H9 (cell line): Measurements from ENCODE around the gene SLC13A4. TPM values are rescaled to one million over a fixed set of nuclear protein-coding genes. Genes with fewer than 3 reads are reported as not detected.

Experiments
- DNase-seq: peaks from one replicate; pipeline ENCODE4 v3.0.0-alpha.2; 2017
- H2AFZ ChIP-seq: one replicate; pipeline ENCODE4 v1.6.1; 2013; ENCODE audit warnings: mild to moderate bottlenecking, low read length, control low read depth, moderate library complexity
- H2AK5ac ChIP-seq: 2 replicates; pipeline ENCODE4 v1.6.1; 2013; ENCODE audit warnings: low read length, control low read depth, mixed read lengths; ENCODE audit not compliant: insufficient read length
- H2BK120ac ChIP-seq: one replicate; pipeline ENCODE4 v1.6.1; 2013; ENCODE audit warnings: low read depth, mild to moderate bottlenecking, low read length, control low read depth, inconsistent platforms; ENCODE audit not compliant: poor library complexity, severe bottlenecking
- H2BK12ac ChIP-seq: 2 replicates; pipeline ENCODE4 v1.6.1; 2013; ENCODE audit warnings: low read length, control low read depth, mixed read lengths, low read depth; ENCODE audit not compliant: insufficient read length
- H2BK15ac ChIP-seq: 2 replicates; pipeline ENCODE4 v1.6.1; 2013; ENCODE audit warnings: low read depth, low read length, control low read depth
- H2BK20ac ChIP-seq: one replicate; pipeline ENCODE4 v1.6.1; 2013; ENCODE audit warnings: low read depth, mild to moderate bottlenecking, low read length, control low read depth, inconsistent platforms; ENCODE audit not compliant: poor library complexity, severe bottlenecking
- H2BK5ac ChIP-seq: 2 replicates; pipeline ENCODE4 v1.6.1; 2013; ENCODE audit warnings: low read length, control low read depth, mixed read lengths; ENCODE audit not compliant: insufficient read length
- H3K14ac ChIP-seq: 2 replicates; pipeline ENCODE4 v1.6.1; 2013; ENCODE audit warnings: low read length, control low read depth; ENCODE audit not compliant: insufficient read depth
- H3K18ac ChIP-seq: 2 replicates; pipeline ENCODE4 v1.6.1; 2013; ENCODE audit warnings: low read depth, mild to moderate bottlenecking, mixed read lengths, low read length, control low read depth; ENCODE audit not compliant: insufficient read length
- H3K23ac ChIP-seq: 2 replicates; pipeline ENCODE4 v1.6.1; 2013; ENCODE audit warnings: low read length, control low read depth, mixed read lengths, low read depth; ENCODE audit not compliant: insufficient read length
- H3K23me2 ChIP-seq: 2 replicates; pipeline ENCODE4 v1.6.1; 2013; ENCODE audit warnings: low read depth, mild to moderate bottlenecking, mixed read lengths, low read length, control low read depth; ENCODE audit not compliant: insufficient read length, poor library complexity, severe bottlenecking
- H3K27ac ChIP-seq: 2 replicates; pipeline ENCODE4 v1.5.1; 2013; ENCODE audit warnings: low read length, control low read depth, mixed read lengths, low read depth; ENCODE audit not compliant: insufficient read length
- H3K27me3 ChIP-seq: 2 replicates; pipeline ENCODE4 v1.6.1; 2013; ENCODE audit warnings: low read length, control low read depth, inconsistent platforms; ENCODE audit not compliant: insufficient read depth
- H3K4ac ChIP-seq: 2 replicates; pipeline ENCODE4 v1.6.1; 2013; ENCODE audit warnings: low read depth, mild to moderate bottlenecking, control low read depth, inconsistent platforms, low read length, moderate library complexity
- H3K4me1 ChIP-seq: 2 replicates; pipeline ENCODE4 v1.6.1; 2013; ENCODE audit warnings: low read length, control low read depth, inconsistent platforms; ENCODE audit not compliant: insufficient read depth
- H3K4me2 ChIP-seq: 2 replicates; pipeline ENCODE4 v1.6.1; 2013; ENCODE audit warnings: low read length, control low read depth, mixed read lengths; ENCODE audit not compliant: insufficient read length, insufficient read depth
- H3K56ac ChIP-seq: 2 replicates; pipeline ENCODE4 v1.6.1; 2013; ENCODE audit warnings: low read depth, mild to moderate bottlenecking, mixed read lengths, low read length, control low read depth; ENCODE audit not compliant: insufficient read length
- H3K79me1 ChIP-seq: 2 replicates; pipeline ENCODE4 v1.6.1; 2013; ENCODE audit warnings: low read depth, mild to moderate bottlenecking, moderate library complexity, low read length, control low read depth, inconsistent platforms; ENCODE audit not compliant: insufficient read depth, poor library complexity, severe bottlenecking
- H3K79me2 ChIP-seq: 2 replicates; pipeline ENCODE4 v1.6.1; 2013; ENCODE audit warnings: low read length, control low read depth, inconsistent platforms; ENCODE audit not compliant: insufficient read depth
- H3K9ac ChIP-seq: 2 replicates; pipeline ENCODE4 v1.6.1; 2013; ENCODE audit warnings: low read length, control low read depth, mixed read lengths; ENCODE audit not compliant: insufficient read length; ENCODE audit errors: extremely low read depth
- H3K9me3 ChIP-seq: one replicate; pipeline ENCODE4 v1.6.1; 2013; ENCODE audit warnings: low read depth, low read length, inconsistent platforms; ENCODE audit not compliant: control insufficient read depth
- H3T11ph ChIP-seq: one replicate; pipeline ENCODE4 v1.6.1; 2013; ENCODE audit warnings: mild to moderate bottlenecking, low read length, control low read depth, inconsistent platforms
- H4K20me1 ChIP-seq: one replicate; pipeline ENCODE4 v1.6.1; 2013; ENCODE audit not compliant: control insufficient read depth, insufficient read length, insufficient read depth
- H4K5ac ChIP-seq: 2 replicates; pipeline ENCODE4 v1.6.1; 2013; ENCODE audit warnings: low read depth, mild to moderate bottlenecking, mixed read lengths, low read length, control low read depth; ENCODE audit not compliant: insufficient read length
- H4K8ac ChIP-seq: replicated peaks from 2 replicates; pipeline ENCODE4 v1.6.1; 2013; ENCODE audit warnings: low read length, control low read depth, mixed read lengths, low read depth; ENCODE audit not compliant: insufficient read length
- H4K91ac ChIP-seq: 2 replicates; pipeline ENCODE4 v1.6.1; 2013; ENCODE audit warnings: low read depth, mild to moderate bottlenecking, moderate library complexity, mixed read lengths, low read length, control low read depth; ENCODE audit not compliant: insufficient read length
- H3K27ac Mint-ChIP-seq, 3 experiments: 2 replicates in 2 of 3; 3 replicates in 1 of 3; pipeline ENCODE4 v1.8.0; 2020 to 2021; ENCODE audit warnings: mixed read lengths in 3 of 3, mild to moderate bottlenecking in 1 of 3, moderate library complexity in 1 of 3
- H3K27me3 Mint-ChIP-seq: 2 replicates; pipeline ENCODE4 v1.8.0; 2021; ENCODE audit warnings: low read depth, mild to moderate bottlenecking, moderate library complexity, mixed read lengths
- H3K36me3 Mint-ChIP-seq, 3 experiments: 2 replicates in 2 of 3; 3 replicates in 1 of 3; pipeline ENCODE4 v1.8.0; 2020 to 2021; ENCODE audit warnings: low read depth in 3 of 3, mixed read lengths in 3 of 3; ENCODE audit not compliant: insufficient read depth in 1 of 3
- H3K4me1 Mint-ChIP-seq, 2 experiments: 2 replicates each; pipeline ENCODE4 v1.8.0; 2020; ENCODE audit warnings: mixed read lengths in 2 of 2
- H3K4me3 Mint-ChIP-seq, 2 experiments: 2 replicates in 1 of 2; 3 replicates in 1 of 2; pipeline ENCODE4 v1.8.0; 2020 to 2021; ENCODE audit warnings: mild to moderate bottlenecking in 2 of 2, mixed read lengths in 2 of 2, moderate library complexity in 1 of 2
- H3K9me3 Mint-ChIP-seq, 2 experiments: 2 replicates in 1 of 2; 3 replicates in 1 of 2; pipeline ENCODE4 v1.8.0; 2020; ENCODE audit warnings: mild to moderate bottlenecking in 2 of 2, mixed read lengths in 2 of 2, moderate library complexity in 1 of 2
- WGBS: extraction: QIAGEN DNeasy Blood & Tissue Kit; methylation state at CpG from one replicate; pipeline ENCODE4 v1.1.7; 2013; ENCODE audit warnings: missing lambda C conversion rate, low lambda C conversion rate, mixed read lengths; ENCODE audit not compliant: insufficient read length; ENCODE audit errors: extremely low coverage; 5-methylcytosine and 5-hydroxymethylcytosine counted together
- total RNA-seq: library from RNA; stranded (reverse); gene quantifications from 2 replicates; pipeline ENCODE4 v1.2.1, GENCODE V29; 2021
- TF ChIP-seq, protein P1 (sequence below): fragments of 200-600 bp; sonication (generic); conservative IDR thresholded peaks from 3 replicates; pipeline ENCODE4 v1.8.0; 2021; ENCODE audit warnings: antibody characterized with exemption, mild to moderate bottlenecking

The SLC13A4 gene
- total RNA-seq, 1 experiment from 2014 or later, result 3.5 TPM

DNA sequence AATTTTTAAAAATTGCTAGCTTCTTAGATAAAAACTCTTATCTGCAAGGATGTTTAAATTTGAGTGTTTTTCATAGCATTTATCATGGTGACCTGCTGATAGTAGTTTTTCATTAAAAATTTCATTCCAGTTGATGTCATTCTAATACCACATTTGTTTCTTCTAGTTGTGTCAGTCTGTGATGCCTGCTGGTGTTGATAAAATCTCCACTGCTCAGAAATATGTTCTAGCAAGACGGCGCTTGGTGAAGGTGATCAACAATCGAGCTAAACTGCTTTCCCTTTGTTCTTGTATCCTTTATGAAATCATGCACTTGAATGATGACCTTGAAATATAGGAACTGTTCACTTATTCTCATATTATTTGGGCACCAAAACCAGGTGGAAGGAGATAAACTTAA, 83.3 kb downstream of the SLC13A4 start:
- Histone ChIP-seq H3K27me3 (no peaks in the 10 kb centered on the region), H3K56ac (no peak overlapping the region), H3K9ac (no peak overlapping the region), H4K5ac (no peak overlapping the region), H4K8ac (no peak overlapping the region), H3K18ac (no peak overlapping the region), H3K14ac (no peak overlapping the region), H3K4ac (no peak overlapping the region), H2BK120ac (no peak overlapping the region), H3K23ac (no peak overlapping the region), H3K79me1 (no peaks in the 10 kb centered on the region), H3K23me2 (no peaks in the 10 kb centered on the region), H3K27ac (no peak overlapping the region), H3K4me2 (no peak overlapping the region), H3K4me1 (no peaks in the 10 kb centered on the region), H3T11ph (no peak overlapping the region), H2BK15ac (no peak overlapping the region), H2BK12ac (no peak overlapping the region), H2AFZ (no peak overlapping the region), H4K20me1 (no peaks in the 10 kb centered on the region), H2AK5ac (no peak overlapping the region), H4K91ac (no peak overlapping the region), H3K9me3 (no peaks in the 10 kb centered on the region), H2BK5ac (no peak overlapping the region), H2BK20ac (no peak overlapping the region), H3K79me2 (no peaks in the 10 kb centered on the region)
- DNase-seq, result no peak
- H3K4me3 Mint-ChIP-seq, result no peak overlapping the region
- H3K36me3 Mint-ChIP-seq, result peaks cover 44 to 94% (median 87%) of the 10 kb centered on the region in 3 experiments
- H3K27ac Mint-ChIP-seq, result no peak overlapping the region; a peak in 1 of 7 replicates
- WGBS, result no CpG with 5 or more reads among the region's 3 CpGs
- no peaks in the 10 kb centered on the region for H3K27me3 Mint-ChIP-seq
- TF ChIP-seq, protein P1, sequence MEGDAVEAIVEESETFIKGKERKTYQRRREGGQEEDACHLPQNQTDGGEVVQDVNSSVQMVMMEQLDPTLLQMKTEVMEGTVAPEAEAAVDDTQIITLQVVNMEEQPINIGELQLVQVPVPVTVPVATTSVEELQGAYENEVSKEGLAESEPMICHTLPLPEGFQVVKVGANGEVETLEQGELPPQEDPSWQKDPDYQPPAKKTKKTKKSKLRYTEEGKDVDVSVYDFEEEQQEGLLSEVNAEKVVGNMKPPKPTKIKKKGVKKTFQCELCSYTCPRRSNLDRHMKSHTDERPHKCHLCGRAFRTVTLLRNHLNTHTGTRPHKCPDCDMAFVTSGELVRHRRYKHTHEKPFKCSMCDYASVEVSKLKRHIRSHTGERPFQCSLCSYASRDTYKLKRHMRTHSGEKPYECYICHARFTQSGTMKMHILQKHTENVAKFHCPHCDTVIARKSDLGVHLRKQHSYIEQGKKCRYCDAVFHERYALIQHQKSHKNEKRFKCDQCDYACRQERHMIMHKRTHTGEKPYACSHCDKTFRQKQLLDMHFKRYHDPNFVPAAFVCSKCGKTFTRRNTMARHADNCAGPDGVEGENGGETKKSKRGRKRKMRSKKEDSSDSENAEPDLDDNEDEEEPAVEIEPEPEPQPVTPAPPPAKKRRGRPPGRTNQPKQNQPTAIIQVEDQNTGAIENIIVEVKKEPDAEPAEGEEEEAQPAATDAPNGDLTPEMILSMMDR, result no peak
- H3K4me1 Mint-ChIP-seq, result no peaks in the 10 kb centered on the region
- no peaks in the 10 kb centered on the region for H3K9me3 Mint-ChIP-seq
